VCaP (cell line): ENCODE results near the gene PTGS2.

Experiments
- H3K27ac ChIP-seq: fragments of 450-650 bp; 2 replicates; pipeline ENCODE4 v1.5.1; 2017
- TF ChIP-seq, protein P1 (sequence below): fragments of 450-650 bp; conservative IDR thresholded peaks from 2 replicates; pipeline ENCODE4 v1.5.1; 2017; ENCODE audit warnings: mild to moderate bottlenecking, moderate library complexity

PTGS2 gene

DNA sequence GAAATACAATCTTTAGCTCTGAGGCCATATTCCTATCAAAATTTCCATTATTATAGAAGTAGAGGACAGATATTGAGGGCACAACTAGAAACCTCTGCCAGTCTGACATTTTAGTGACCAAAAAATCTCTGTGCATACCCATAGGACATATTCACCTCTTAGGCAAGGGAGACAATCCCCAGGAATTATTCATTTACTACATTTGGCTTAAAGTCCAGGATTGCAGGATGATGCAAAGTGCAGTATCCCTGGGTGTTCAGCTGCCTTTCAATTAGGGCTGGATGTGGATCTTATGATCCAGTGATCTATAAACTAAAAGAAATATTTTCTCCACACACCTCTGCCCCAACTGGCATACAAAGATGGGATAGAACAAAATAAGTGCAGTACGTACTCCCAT is 50.9 kb downstream of the PTGS2 start:
- TF ChIP-seq, protein P1, sequence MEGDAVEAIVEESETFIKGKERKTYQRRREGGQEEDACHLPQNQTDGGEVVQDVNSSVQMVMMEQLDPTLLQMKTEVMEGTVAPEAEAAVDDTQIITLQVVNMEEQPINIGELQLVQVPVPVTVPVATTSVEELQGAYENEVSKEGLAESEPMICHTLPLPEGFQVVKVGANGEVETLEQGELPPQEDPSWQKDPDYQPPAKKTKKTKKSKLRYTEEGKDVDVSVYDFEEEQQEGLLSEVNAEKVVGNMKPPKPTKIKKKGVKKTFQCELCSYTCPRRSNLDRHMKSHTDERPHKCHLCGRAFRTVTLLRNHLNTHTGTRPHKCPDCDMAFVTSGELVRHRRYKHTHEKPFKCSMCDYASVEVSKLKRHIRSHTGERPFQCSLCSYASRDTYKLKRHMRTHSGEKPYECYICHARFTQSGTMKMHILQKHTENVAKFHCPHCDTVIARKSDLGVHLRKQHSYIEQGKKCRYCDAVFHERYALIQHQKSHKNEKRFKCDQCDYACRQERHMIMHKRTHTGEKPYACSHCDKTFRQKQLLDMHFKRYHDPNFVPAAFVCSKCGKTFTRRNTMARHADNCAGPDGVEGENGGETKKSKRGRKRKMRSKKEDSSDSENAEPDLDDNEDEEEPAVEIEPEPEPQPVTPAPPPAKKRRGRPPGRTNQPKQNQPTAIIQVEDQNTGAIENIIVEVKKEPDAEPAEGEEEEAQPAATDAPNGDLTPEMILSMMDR, result no peak
- no peak overlapping the region for H3K27ac ChIP-seq

DNA sequence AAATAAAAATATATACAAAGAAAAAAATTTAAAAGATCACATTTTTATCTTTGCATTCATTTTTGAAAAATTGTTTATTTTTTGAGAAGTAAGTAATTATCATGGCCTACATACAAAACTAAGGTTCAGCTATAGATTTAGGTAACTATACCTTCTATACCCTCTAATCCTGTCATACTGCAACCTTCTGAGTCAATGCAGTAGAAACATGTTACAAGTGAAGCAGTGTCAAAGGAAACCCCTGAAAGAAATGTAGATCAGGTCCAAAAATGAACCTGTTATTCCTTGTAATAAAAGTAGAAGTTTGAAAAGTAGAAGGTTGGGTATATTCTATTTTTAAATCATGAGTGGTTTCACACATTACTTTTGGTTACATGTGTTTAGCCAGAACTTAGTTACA is 51.3 kb downstream of the PTGS2 start:
- TF ChIP-seq, protein P1, result no peak
- no peak overlapping the region for H3K27ac ChIP-seq

DNA sequence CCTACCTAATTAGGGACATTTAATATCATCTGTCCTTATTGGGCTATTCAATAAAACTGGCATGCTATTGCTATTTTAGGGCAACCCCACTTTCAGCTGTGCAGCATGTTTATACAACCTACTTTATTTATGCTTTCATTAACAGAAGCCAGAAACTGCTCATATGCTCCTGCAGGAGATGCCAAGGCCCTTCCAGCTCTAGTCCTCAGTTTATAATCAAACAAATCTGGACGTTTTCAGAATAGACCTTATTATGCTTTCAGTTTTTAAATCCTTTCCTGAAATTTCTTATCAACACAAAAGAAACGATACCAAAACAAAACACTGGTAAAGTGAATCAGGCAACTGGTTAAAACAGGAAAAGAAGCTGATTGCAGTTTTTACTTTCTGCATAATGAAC is 53.2 kb downstream of the PTGS2 start:
- H3K27ac ChIP-seq, result no peak overlapping the region
- TF ChIP-seq, protein P1, result no peak

DNA sequence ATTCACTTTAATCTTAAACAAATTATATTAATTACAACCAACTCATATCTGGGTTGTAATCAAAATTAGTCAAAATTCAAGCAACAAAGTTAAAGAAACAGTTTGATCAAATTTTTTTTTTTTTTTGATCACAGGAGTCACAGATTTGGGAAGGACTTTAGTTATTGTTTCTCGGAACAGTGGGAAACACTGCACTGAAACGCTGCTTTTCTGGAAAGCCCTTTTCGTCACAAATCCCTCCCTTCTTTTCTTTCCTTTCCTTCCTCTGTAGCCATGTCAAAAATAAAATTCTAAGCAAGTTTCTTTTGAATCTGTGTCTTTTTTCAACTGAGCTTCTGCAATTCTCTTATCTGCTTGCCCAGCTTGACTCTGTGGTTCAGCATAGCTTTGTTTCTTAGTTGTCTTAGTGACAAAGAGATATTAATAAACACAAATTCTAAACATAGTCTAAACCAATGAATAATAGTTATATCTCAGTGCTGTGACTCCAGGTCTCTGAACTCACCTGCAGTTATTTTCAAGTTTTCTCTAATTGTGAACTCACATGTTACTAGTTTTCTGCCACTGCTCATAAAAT is 53.8 kb downstream of the PTGS2 start:
- TF ChIP-seq, protein P1, result no peak

DNA sequence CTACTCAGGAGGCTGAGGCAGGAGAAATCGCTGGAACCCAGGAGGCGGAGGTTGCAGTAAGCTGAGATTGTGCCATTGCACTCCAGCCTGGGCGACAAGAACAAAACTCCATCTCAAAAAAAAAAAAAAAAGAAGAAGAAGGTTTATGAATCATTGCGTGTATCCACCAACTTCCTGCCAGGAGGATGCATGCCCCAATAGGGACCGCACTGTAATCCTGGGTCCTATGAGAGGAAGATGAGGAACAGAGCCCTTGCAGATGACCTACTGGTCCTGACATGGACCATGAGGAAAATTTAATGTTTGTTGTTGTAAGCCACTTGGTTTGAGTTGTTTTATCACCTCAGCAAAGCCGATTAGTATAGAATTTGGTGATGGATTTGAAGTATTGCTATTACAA is 56.7 kb downstream of the PTGS2 start:
- TF ChIP-seq, protein P1, result no peak
- H3K27ac ChIP-seq, result no peak overlapping the region

More for the DNA sequence above, 53.8 kb downstream of the PTGS2 start:
- no peak overlapping the region for H3K27ac ChIP-seq
